HG02852 (cell line): ENCODE measurements around the gene RBM41.
"Not testable (repeated sequence)": the region's sequence is repeated elsewhere in the genome, so short reads cannot be mapped to it uniquely, and the experiment has no call there.

Source experiments
- ATAC-seq: cut with Tn5 transposase; IDR thresholded peaks from one replicate; pipeline ENCODE4 v1.9.1; 2021; ENCODE audit warnings: mild to moderate bottlenecking, moderate library complexity; ENCODE audit not compliant: unreplicated experiment

The RBM41 gene

GRCh38 chrX:107118322-107119147, at the start of gene RBM41:
Gene RBM41 (minus strand): TSS chrX:107118822. CDS start chrX:107118773, 49 bp downstream.
- peak; percentile 100 for ATAC-seq

- ATAC-seq = no peak
These were observed 49.6 kb upstream of the RBM41 start for GRCh38 chrX:107168257-107168656.

GRCh38 chrX:107167163-107167921, 48.7 kb upstream of the RBM41 start:
- ATAC-seq = no peak

GRCh38 chrX:107157618-107158017, 39.0 kb upstream of the RBM41 start:
- not testable (repeated sequence) for ATAC-seq

GRCh38 chrX:107155621-107156430, 37.2 kb upstream of the RBM41 start:
- ATAC-seq = not testable (repeated sequence)

- no peak for ATAC-seq
These were observed 36.4 kb upstream of the RBM41 start for GRCh38 chrX:107154787-107155620.

GRCh38 chrX:107153005-107153404, 34.4 kb upstream of the RBM41 start:
- ATAC-seq = no peak

GRCh38 chrX:107146670-107147069, 28.0 kb upstream of the RBM41 start:
- ATAC-seq = no peak

GRCh38 chrX:107135965-107136307, 17.3 kb upstream of the RBM41 start:
- no peak for ATAC-seq

- ATAC-seq = no peak
These were observed 16.7 kb upstream of the RBM41 start for GRCh38 chrX:107135049-107135964.

- ATAC-seq = no peak
These were observed 5.1 kb upstream of the RBM41 start for GRCh38 chrX:107123750-107124149.

- no peak for ATAC-seq
These were observed 661 bp upstream of the RBM41 start for GRCh38 chrX:107119283-107119682.

- ATAC-seq = no peak
These were observed 665 bp downstream of the RBM41 start for GRCh38 chrX:107117993-107118321.

GRCh38 chrX:107107459-107107858, 11.2 kb downstream of the RBM41 start:
- no peak for ATAC-seq

GRCh38 chrX:107102980-107103379, 15.6 kb downstream of the RBM41 start:
- ATAC-seq = no peak

GRCh38 chrX:107076158-107076557, 42.5 kb downstream of the RBM41 start:
- ATAC-seq = no peak

GRCh38 chrX:107057731-107058130, 60.9 kb downstream of the RBM41 start:
- ATAC-seq = not testable (repeated sequence)

- no peak for ATAC-seq
These were observed 63.6 kb downstream of the RBM41 start for GRCh38 chrX:107054978-107055377.

- ATAC-seq = no peak
These were observed 68.4 kb downstream of the RBM41 start for GRCh38 chrX:107050195-107050709.
